GM13976 (cell line): ENCODE measurements around the gene SDHAF4.

ENCODE experiments used
- DNase-seq: peaks from one replicate; pipeline ENCODE4 v3.0.0; 2012; ENCODE audit warnings: low spot score
- CTCF ChIP-seq: IDR thresholded peaks from 2 replicates; pipeline ENCODE4 v1.5.1; 2012; ENCODE audit warnings: borderline replicate concordance, mild to moderate bottlenecking; ENCODE audit not compliant: insufficient read depth; ENCODE audit errors: extremely low read depth, missing control alignments, control extremely low read depth
- in situ Hi-C: fragments of 300-500 bp; cut with MboI; formaldehyde crosslinking; loops from one replicate; pipeline ENCODE4 v1.12.0; 2022; ENCODE audit warnings: low sequenced_read_pairs, mixed read lengths, inconsistent platforms; ENCODE audit not compliant: unreplicated experiment

SDHAF4 gene

GRCh38 chr6:70566751-70567382, at the start of gene SDHAF4:
Gene SDHAF4 (plus strand): TSS chr6:70566930. CDS start chr6:70566941, 11 bp downstream.
- in situ Hi-C loops = no loop called here
- DNase-seq = peak; percentile 97
- TF ChIP-seq CTCF = no peak

GRCh38 chr6:70518723-70519122, 48.0 kb upstream of the SDHAF4 start:
- no peak for DNase-seq
- in situ Hi-C loops = no loop called here
- TF ChIP-seq CTCF = no peak

- in situ Hi-C loops = no loop called here
- TF ChIP-seq CTCF = peak; percentile 33
- peak; percentile 22 for DNase-seq
Measured at GRCh38 chr6:70520575-70520974, 46.2 kb upstream of the SDHAF4 start.

- no peak for DNase-seq
- in situ Hi-C loops = loop anchor here (25.0 kb wide), 1 partner anchor 362 kb away; no protein-coding TSS in a partner anchor
- TF ChIP-seq CTCF = no peak
Measured at GRCh38 chr6:70524721-70525286, 41.9 kb upstream of the SDHAF4 start.

GRCh38 chr6:70527071-70527737, 39.5 kb upstream of the SDHAF4 start:
- in situ Hi-C loops = loop anchor here (25.0 kb wide), 1 partner anchor 360 kb away; no protein-coding TSS in a partner anchor
- TF ChIP-seq CTCF = no peak
- DNase-seq = no peak

GRCh38 chr6:70530023-70530422, 36.7 kb upstream of the SDHAF4 start:
- no peak for DNase-seq
- in situ Hi-C loops = loop anchor here (10.0 to 25.0 kb wide), 2 partner anchors 165 to 357 kb away; no protein-coding TSS in a partner anchor
- TF ChIP-seq CTCF = no peak
